RPMI7951 (cell line): ENCODE data around the gene NUDT22. TPM values are rescaled to one million over a fixed set of nuclear protein-coding genes. Genes with fewer than 3 reads are reported as not detected.

Experiments
- DNase-seq: peaks from one replicate; pipeline ENCODE4 v3.0.0-alpha.2; 2012; ENCODE audit warnings: low read depth
- total RNA-seq: library from RNA; depleted of rRNA; stranded (reverse); fragments of >200 nt; shearing (Covaris generic); gene quantifications from 2 replicates; pipeline ENCODE4 v1.2.3, GENCODE V29; 2014; rRNA removed

The NUDT22 gene, protein sequence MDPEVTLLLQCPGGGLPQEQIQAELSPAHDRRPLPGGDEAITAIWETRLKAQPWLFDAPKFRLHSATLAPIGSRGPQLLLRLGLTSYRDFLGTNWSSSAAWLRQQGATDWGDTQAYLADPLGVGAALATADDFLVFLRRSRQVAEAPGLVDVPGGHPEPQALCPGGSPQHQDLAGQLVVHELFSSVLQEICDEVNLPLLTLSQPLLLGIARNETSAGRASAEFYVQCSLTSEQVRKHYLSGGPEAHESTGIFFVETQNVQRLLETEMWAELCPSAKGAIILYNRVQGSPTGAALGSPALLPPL
- total RNA-seq = 59.7 and 90.2 TPM in 2 replicates

DNA sequence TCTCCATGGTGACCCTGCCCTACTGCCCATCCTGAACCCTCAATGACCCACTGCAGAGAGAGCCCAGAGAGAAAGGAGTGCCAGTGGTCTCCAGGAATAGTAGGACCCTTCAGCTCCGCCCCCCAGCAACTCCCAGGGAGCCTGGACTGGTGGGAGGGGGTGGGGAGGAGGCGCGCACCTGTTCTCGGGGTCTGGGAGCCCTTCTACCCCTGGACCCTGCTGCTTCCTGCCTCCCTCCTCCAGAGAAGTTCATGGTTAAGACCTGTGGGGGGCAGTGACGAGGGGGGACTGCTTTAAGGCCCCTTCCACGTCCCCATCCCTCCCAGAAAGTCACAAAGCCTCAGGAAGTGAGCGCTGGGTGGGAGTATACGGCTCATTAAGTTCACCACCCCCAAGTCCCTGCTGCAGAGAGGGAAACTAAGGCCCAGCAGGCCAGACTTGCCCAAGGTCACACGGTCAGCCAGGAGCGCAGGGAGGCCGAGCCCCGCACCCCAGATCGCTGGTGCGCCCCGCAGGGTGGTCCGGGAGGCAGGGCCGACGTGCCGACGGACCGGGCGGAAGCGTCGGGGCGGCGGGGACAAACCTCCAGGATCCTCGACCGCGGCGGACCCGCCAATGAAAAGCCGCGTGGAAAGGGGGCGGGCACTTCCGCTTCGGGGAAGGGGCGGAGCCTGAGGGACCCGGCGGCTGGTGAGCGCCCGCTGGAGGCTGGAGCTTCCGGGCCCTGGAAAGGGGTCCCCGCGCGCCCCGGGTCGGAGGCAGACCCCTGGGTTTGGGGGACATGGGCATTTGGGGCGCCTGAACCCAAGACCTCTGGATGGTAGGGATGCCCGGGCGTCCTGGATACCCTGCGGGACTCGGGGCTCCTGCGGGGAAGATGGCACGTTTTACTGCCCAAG lies at the start of gene NUDT22, which contains the start of gene TRPT1:
NUDT22 (plus strand) TSS at position 667 of the 899 bp plus-strand sequence. CDS start 379 bp downstream, outside the sequence.
TRPT1 (minus strand) TSS at position 579 of the 899 bp plus-strand sequence; CDS start at position 253, 326 bp downstream.
- DNase-seq = peak; percentile 81

DNA sequence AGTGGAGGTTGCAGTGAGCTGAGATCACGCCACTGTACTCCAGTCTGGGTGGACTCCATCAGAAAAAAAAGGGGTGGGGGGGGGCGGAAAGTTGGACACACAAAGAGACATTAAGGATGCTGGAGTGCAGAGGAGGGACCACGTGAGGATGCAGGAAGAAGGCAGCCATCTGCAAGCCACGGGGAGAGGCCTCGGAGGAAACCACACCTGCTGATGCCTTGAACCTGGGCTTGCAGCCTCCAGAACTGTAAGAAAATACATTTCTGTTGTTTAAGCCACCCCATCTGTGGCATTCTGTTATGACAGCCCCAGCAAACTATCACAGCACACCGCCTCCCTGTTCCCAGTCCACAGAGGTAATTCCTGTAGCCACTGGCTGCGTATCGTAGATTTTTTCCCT lies 49.3 kb upstream of the NUDT22 start:
- DNase-seq = no peak

DNA sequence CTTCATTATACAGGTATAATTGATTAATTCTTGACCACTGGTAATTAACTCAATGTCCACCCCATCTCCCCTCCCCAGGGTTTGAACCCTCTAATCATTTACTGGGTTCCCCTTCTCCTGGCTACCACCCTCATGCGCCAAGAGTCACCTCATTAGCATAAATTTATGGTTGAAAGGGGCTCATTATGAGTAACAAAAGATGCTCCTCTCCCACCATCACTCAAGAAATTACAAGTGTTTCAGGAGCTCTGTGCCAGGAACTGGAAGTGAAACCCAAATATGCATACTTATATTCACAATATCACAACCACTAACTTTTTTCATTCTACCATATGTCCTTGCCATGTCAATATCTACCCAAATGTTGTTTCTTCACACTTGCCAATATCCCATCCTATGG lies 47.9 kb upstream of the NUDT22 start:
- no peak for DNase-seq

DNA sequence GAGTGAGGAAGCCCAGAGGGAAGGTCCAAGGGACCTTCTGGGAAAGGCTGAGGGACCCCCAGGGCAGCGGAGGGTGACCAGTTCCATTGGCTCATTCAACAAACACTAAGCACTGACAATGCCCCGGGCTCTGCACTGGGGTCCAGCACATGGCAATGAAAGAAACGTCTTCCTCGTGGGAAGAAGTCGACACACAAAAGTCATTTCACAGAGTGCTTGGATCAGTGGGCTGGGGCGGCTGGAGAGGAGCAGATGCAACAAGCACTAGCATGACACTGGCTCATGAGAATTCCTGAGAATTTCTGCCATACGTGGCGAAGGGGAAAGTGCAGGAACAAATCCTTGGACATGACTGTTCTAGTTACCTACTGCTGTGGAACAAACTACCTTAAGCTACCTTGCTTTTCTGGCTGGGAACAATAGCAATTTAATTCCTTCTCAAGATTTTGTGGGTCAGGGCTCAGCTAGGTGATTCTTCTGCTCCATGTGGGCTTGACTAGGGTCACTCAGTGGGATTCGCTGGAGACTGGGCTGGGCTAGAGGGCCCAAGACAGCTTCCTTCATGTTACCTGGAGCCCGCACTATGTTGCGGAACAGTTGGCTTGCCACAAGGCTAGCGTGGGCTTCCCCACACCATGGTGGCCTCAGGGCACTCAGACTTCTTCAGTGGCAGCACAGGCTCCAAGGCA lies 47.0 kb upstream of the NUDT22 start:
- DNase-seq = no peak

DNA sequence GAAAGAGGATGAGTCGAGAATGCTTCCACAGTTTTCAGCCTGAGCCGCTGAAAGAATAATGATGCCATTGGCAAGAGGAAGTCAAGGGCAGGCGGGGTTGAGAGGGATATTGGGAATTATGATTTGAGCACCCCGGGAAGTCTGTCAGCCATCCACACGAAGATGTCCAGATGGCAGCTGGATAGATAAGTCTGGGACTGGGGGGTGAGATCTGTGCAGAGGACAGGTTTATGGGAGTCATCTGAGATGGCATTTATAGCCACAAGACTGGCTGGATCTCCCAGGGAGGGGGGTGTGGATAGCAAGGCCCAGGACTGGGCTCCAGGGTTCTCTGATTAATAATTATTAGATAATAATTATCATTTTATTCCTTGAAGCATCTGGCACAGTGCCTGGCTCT lies 45.2 kb upstream of the NUDT22 start:
- no peak for DNase-seq

DNA sequence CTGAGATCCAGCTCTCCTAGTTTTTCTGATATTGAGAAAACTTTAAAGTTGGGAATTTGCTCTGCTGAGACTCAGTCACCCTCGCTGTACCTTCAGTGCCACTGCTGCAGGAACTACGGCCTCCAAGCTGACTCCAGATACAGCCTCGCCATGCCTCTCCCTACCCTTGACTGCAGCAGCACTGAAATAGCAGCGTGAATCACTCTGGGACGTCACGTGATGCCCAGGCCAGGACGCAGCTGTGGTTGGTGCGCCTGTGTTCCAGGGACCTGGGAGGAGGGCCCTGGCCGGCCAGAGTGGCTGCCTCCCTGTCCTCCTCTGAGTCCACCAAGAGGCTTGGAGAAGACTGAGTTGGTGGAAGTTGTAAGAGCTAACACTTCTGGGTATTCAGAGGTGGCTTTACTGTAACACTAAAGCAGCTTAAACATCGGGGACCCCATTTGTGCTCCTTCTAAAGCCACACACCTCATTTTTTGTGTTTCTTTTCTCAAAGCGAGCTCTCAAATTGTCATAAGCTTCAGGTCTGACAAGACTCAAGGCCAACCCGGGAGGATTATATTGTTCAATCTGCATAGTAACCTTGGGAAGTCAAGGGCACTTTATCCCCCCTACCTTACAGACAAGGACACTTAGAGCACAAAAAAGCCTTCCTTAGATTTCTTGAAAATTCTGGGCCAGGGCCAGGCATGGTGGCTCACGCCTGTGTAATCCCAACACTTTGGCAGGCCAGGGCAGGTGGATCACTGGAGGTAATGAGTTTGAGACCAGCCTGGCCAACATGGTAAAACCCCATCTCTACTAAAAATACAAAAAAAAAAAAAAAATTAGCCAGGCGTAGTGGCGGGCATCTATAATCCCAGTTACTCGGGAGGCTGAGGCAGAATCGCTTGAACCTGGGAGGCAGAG lies 44.3 kb upstream of the NUDT22 start:
- peak; percentile 92 for DNase-seq

DNA sequence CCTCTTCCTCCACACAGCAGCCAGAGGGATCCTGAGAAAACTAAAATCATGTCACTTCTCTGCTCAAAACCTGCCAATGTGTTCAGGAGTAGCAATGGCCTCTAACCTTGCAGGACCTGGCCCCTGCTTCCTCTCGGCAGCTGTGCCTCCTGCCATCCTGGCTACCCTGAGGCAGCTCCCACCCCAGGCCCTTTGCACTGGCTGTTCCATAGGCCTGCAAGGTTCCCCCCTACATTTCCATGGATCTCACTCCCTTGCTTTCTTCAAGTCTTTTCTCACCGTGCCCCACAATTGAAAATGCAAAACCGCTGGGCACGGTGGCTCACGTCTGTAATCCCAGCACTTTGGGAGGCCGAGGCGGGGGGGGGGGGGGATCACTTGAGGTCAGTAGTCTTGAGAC lies 42.2 kb upstream of the NUDT22 start:
- DNase-seq = no peak

DNA sequence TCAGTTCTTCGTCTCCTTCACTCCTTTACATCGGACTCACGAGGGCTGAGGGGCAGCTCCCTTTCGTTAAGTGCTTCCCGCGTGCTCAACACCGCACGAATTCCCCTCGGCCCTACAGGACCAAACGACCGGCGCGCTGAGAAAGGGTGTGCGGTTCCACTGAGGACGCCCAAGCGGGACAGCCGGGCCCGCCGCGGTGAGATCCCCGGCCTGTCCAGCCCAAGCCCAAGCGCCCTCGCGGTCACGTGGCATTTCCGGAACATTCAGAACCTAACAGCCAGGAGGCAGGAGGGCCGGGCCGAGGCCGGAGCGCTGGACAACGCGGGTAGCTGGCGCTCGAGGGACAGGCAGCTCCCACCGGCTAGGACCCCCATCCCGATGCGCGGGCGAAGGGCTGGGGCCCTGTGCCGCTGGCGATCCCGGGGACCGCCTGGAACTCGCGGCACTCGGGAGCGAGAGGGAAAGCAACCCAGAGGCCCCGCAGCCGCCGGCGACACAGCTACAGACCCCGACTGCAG lies 40.8 kb upstream of the NUDT22 start:
- peak; percentile 84 for DNase-seq

DNA sequence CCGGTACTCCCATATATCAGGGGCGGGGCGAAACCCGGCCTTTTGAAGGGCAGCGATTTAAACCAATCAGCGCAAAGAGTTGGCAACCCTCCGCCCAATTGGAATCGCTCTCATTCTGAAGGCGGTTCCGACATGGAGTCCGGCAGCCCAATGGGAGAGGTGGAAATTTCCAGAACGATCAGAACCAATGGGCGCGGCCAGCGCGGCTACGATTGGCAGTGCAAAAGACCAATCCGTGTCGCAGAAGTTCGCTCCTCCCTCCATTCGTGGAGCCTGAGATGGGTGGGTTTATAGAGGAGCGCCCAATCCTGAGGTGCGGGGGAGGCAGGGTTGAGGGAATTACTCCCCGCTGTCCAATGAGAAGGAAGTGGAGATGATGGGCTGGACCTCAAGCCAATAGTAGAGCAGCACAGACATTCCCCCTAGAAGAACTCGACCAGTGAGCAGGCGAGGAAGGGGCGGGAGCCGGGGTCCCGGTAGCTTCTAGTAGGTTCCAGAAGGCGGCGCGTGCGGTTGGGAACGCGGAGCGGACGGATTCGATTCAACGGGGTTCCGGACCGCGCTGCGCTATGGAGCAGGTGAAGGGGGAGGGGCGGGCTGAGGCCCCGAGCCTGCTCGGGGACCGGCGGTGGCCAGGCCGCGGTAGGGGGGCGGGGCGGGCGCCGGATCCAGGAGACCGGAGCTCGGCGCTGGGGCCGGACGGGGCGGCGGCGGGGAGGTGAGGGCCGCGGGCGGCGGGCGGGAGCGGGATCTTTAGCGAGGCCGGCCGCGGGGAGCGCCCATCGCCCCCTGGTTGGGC lies 40.2 kb upstream of the NUDT22 start, which contains the start of gene STIP1:
STIP1 (plus strand) TSS at position 479 of the 799 bp plus-strand sequence; CDS start at position 570, 91 bp downstream.
- DNase-seq = peak; percentile 100

DNA sequence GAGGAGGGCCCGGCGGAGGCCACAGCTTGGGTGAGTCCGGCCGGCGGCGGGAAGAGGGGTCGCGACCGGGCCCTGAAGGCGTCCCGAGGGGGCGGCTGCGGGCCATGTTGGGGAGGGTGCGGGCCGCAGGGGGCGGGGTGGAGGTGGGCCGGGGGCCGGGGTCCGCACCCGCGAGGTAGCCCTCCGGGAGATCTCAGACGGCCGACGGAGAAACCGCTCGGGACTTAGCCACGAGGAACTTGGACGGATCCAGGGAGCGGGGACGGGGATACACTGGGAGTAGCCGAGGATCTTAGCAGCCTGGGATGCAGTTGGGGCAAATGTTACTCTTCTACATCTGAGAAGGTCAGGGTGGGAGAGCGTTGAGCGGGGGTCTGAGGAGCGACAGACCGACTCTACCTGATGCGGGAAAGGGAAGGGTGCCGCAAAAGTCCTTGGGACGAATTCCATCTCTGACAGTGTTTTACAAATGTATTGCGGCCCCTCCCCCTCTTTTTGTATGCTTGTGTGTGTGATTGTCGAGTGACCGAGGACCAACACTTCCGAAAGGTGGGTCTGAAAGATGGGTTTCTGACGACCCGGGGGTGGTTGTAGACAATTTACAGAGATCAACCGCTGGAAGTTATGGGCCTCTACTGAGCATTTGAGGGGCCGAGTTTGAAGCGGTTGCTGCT lies 39.4 kb upstream of the NUDT22 start:
- peak; percentile 26 for DNase-seq

DNA sequence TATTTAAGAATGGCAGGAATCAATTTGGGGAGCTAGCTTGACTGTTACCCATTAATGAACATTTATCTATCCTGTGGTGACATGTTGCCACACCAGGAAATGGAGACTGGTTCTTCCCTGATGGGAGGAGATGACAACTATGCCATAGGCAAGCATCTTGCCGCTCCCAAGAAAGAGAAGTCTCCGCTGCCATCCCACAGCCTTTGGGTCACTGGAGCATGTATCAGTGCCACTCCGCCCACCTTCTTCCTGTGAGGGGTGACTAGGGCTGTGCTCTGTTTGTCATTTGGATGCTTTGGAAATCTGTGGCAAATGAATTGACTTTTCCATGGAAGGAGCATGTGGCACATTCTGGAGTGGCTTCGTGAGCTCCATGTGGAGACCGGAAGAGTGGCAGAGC lies 33.6 kb upstream of the NUDT22 start:
- DNase-seq = no peak

DNA sequence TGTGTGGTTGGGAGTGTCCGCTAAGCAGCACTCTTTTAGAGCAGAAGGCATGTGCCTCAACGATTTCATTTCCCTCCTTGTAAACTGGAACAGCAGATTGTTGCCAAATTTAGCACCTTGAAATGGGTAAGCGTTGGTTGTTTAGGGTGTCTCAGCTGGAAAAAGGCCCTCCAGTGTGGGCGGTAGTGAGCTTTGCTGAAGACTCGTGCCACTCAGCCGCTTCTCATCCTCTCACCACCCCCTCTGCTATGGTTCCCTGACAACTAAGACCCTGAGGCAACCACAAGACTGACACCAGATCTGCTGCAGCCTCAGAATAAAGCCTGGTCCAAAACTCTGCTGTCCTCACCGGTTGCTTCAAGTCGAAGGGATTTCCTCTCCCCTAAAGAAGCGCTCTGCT lies 29.4 kb upstream of the NUDT22 start:
- no peak for DNase-seq

DNA sequence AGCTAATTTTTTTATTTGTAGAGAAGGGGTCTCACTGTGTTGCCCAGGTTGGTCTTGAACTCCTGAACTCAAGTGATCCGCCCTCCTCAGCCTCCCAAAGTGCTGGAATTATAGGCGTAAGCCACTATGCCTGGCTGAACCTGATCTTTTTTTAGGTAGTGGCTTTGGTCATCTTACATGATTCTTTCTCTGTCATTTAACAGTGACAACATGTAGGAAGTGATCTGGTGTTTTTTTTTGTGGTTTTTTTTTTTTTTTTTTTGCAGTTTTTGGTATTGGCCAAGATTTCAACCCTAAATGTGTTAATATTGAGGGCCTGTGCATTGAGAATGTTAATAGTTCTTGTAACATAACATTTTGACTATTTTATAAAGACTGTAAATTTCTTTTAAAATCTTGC lies 27.6 kb upstream of the NUDT22 start:
- no peak for DNase-seq

DNA sequence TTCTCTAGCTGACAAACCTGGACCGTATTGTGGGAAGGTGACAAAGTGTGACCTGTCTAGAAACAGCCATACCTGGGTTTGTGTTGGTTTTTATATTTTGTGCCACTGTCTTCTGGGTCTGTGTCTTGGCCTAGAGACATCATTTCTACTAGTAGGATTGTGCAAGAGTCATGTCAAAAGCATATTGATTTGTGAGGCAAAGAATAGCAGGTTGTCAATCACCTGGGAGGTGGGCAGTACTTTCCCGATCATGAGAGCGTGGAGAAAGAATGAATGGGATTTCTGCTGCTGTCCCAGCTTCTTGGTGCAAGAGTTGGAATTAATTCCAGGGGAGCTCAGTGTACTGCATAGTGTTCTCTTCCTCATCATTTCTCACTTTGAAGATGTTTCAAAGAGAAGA lies 24.5 kb upstream of the NUDT22 start:
- no peak for DNase-seq

DNA sequence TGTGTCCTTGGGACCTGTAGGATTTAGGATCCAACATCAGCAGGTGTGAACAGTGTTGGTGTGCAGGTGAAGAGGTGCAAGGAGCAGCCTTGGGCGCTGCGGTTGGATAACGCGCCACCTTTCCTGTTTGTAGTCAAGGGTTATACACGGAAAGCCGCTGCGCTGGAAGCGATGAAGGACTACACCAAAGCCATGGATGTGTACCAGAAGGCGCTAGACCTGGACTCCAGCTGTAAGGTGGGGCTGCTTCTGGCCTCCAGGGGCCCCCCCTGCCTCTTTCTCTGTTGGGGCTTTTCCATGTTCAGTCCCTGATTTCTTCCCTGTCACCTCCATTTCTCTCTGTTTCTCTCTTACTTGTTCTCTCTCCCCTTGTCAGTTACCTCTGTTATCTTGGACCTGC lies 23.1 kb upstream of the NUDT22 start:
- DNase-seq = no peak

DNA sequence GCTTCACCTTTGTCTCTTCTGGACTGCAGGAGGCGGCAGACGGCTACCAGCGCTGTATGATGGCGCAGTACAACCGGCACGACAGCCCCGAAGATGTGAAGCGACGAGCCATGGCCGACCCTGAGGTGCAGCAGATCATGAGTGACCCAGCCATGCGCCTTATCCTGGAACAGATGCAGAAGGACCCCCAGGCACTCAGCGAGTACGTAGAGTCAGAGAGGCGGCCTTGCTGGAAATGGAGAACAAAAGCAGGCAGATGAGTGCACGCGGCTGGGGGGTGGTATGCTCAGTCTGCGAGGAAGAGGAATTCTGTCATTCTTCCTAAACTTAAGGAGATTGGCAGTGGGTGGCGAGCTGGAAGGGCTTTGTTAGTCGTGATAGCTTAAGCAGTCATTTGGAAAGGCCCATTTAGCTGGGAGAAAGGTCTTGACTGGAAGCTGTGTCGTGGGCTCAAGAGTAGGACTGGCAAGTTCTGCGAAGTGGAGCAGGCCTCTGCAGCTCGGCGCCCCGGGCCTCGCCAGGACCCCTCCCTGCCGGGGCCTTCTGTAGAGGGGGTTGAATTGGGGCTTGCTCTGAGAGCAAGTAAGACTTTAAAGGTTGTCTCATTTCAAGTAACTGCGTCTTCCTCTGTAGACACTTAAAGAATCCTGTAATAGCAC lies 22.5 kb upstream of the NUDT22 start:
- no peak for DNase-seq

DNA sequence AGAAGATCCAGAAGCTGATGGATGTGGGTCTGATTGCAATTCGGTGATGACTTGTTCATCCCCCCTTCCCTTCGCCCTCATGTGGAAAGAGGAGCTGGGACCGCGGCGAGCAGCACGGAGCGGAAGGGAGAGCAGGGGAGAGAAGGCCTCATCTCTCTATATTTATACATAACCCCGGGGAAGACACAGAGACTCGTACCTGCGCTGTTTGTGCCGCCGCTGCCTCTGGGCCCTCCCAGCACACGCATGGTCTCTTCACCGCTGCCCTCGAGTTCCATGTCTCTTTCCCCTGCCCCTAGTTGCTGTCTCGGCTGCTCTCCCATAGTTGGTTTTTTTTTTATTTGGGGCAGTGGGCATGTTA lies 22.0 kb upstream of the NUDT22 start:
- no peak for DNase-seq

DNA sequence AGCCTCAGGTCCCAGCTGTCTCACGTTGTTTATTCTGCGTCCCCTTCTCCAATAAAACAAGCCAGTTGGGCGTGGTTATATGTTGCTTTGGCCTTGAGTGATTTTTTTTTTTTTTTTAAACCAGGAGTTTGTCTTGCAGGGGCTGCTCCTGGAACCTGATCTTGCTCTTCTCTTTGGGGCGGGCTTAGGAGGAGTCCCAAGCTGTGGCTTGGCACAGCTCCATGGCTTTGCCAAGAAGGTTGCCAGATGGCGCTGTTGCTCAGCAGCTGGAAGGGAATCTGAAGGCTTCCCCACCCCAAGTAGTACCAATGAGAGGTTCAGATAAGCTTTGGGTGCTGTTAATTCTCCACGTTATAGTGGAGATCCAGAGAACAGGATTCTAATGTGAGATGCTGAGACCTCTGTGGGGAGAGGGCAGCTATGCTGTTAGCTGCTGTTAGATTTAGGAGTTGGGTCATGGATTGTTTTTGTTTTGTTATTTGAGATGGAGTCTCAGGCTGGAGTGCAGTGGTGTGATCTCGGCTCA lies 21.5 kb upstream of the NUDT22 start:
- DNase-seq = peak; percentile 96
